Activated effector memory CD4-positive, alpha-beta T cell treated with Interleukin-2 at 50 U/mL for 16 hours (primary cell): Measurements from ENCODE around the gene USP50.
"Not testable (repeated sequence)": the region's sequence is repeated elsewhere in the genome, so short reads cannot be mapped to it uniquely, and the experiment has no call there.

Experiments used
- DNase-seq: peaks from one replicate; pipeline ENCODE4 v3.0.0-alpha.2; 2020

The USP50 gene

GRCh38 chr15:50501815-50502214 is 44.7 kb downstream of the USP50 start:
- DNase-seq, result no peak

GRCh38 chr15:50500352-50500751 is 46.1 kb downstream of the USP50 start:
- DNase-seq, result no peak

GRCh38 chr15:50496692-50497091 is 49.8 kb downstream of the USP50 start:
- DNase-seq, result no peak

GRCh38 chr15:50494547-50494946 is 51.9 kb downstream of the USP50 start:
- not testable (repeated sequence) for DNase-seq

GRCh38 chr15:50493625-50494024 is 52.8 kb downstream of the USP50 start:
- no peak for DNase-seq

GRCh38 chr15:50487287-50487686 is 59.2 kb downstream of the USP50 start:
- no peak for DNase-seq

GRCh38 chr15:50485389-50485788 is 61.1 kb downstream of the USP50 start:
- no peak for DNase-seq

- DNase-seq, result no peak
Observed at GRCh38 chr15:50484781-50485180, 61.7 kb downstream of the USP50 start.

- DNase-seq, result no peak
Observed at GRCh38 chr15:50476143-50476542, 70.3 kb downstream of the USP50 start.

GRCh38 chr15:50471072-50471471 is 75.4 kb downstream of the USP50 start:
- no peak for DNase-seq

- DNase-seq, result no peak
Observed at GRCh38 chr15:50463423-50464358, 82.8 kb downstream of the USP50 start.

- no peak for DNase-seq
Observed at GRCh38 chr15:50458348-50459112, 87.9 kb downstream of the USP50 start.

- no peak for DNase-seq
Observed at GRCh38 chr15:50452927-50453326, 93.5 kb downstream of the USP50 start.
